ENCODE data around the gene MYO5A. TPM values are rescaled to one million over a fixed set of nuclear protein-coding genes. Genes with fewer than 3 reads are reported as not detected.

MYO5A gene
- polyA plus RNA-seq, 3 donors: 6.9 to 33.5 (median 16.6) TPM

- H3K79me2 ChIP-seq (ENCODE audit: insufficient read depth, low read length): peaks cover 98% of the 10 kb centered on the region
- peaks cover 66 to 69% of the 10 kb centered on the region in 2 donors for H3K4me1 ChIP-seq (ENCODE audit: control insufficient read depth in 1 of 2, insufficient read depth in 2 of 2, low read length in 2 of 2)
Measured at GRCh38 chr15:52520421-52520820, 8.3 kb downstream of the MYO5A start.

GRCh38 chr15:52518487-52519371 is 10.0 kb downstream of the MYO5A start:
- Histone ChIP-seq H3K27me3 (ENCODE audit: control insufficient read depth in 2 of 2, insufficient read depth in 2 of 2, low read length in 2 of 2) (no peaks in the 10 kb centered on the region), H3K4me2 (replicated peaks; ENCODE audit: extremely low read depth, low read length, poor library complexity, severe bottlenecking) (peak overlapping the region; percentile 58), H3K79me2 (ENCODE audit: insufficient read depth, low read length) (peaks cover 98% of the 10 kb centered on the region), H3K4me3 (replicated peaks in 1 of 3; ENCODE audit: low read depth in 2 of 3, low read length in 3 of 3) (peak overlapping the region in 2 of 3 experiments; percentile 16 to 45), H3K9me3 (replicated peaks in 1 of 2; ENCODE audit: control insufficient read depth in 1 of 2, insufficient read depth in 1 of 2, low read length in 2 of 2) (no peaks in the 10 kb centered on the region), H3K9ac (ENCODE audit: insufficient read depth, low read length, poor library complexity, severe bottlenecking) (no peak overlapping the region), H3K4me1 (ENCODE audit: control insufficient read depth in 1 of 2, insufficient read depth in 2 of 2, low read length in 2 of 2) (peaks cover 60 to 62% of the 10 kb centered on the region in 2 donors), H4K20me1 (ENCODE audit: insufficient read depth, low read length) (peaks cover 91% of the 10 kb centered on the region), H2AFZ (ENCODE audit: insufficient read depth, low read depth, low read length, poor library complexity, severe bottlenecking) (no peak overlapping the region), H3K27ac (ENCODE audit: low read depth in 1 of 2, low read length in 2 of 2) (peak overlapping the region; percentile 57 to 83), H3K36me3 (replicated peaks in 1 of 2; ENCODE audit: control insufficient read depth in 1 of 2, insufficient read depth in 2 of 2, low read length in 2 of 2) (no peaks in the 10 kb centered on the region)
- 33% methylated on average over 4 of the region's 8 CpGs for WGBS (ENCODE audit: insufficient coverage)
- TF ChIP-seq CTCF (IDR thresholded peaks at IDR 0.05): no peak
- Mint-ChIP-seq H3K4me1 (peaks cover 61% of the 10 kb centered on the region), H3K4me3 (peak overlapping the region; percentile 37 to 72), H3K27ac (peak overlapping the region; percentile 90 to 96 (median 93)), H3K9me3 (peaks cover 0 to 2% (median 0%) of the 10 kb centered on the region in 7 donors), H3K36me3 (peaks cover 0 to 7% of the 10 kb centered on the region in 2 donors), H3K27me3 (ENCODE audit: low read depth in 3 of 3) (no peaks in the 10 kb centered on the region)
- peak; percentile 58 to 83 (median 73) for DNase-seq
- intact Hi-C loops (cut with micrococcal nuclease): no loop called here

More at GRCh38 chr15:52520421-52520820, 8.3 kb downstream of the MYO5A start:
- intact Hi-C loops (cut with micrococcal nuclease): no loop called here
- H3K27me3 Mint-ChIP-seq (ENCODE audit: low read depth in 3 of 3): no peaks in the 10 kb centered on the region
- DNase-seq: no peak
- no peak overlapping the region for H3K4me3 Mint-ChIP-seq
- H3K27me3 ChIP-seq (ENCODE audit: control insufficient read depth in 2 of 2, insufficient read depth in 2 of 2, low read length in 2 of 2): no peaks in the 10 kb centered on the region
- no peak overlapping the region for H3K4me3 ChIP-seq (replicated peaks in 1 of 3; ENCODE audit: low read depth in 2 of 3, low read length in 3 of 3)
- H3K27ac ChIP-seq (ENCODE audit: low read depth in 1 of 2, low read length in 2 of 2): peak overlapping the region; percentile 26 to 66
- H3K9ac ChIP-seq (ENCODE audit: insufficient read depth, low read length, poor library complexity, severe bottlenecking): no peak overlapping the region
- H3K9me3 Mint-ChIP-seq: peaks cover 0 to 2% (median 0%) of the 10 kb centered on the region in 7 donors
- H4K20me1 ChIP-seq (ENCODE audit: insufficient read depth, low read length): peaks cover 87% of the 10 kb centered on the region
- H3K27ac Mint-ChIP-seq: peak overlapping the region in 4 of 7 donors; percentile 6 to 90 (median 40)
- H2AFZ ChIP-seq (ENCODE audit: insufficient read depth, low read depth, low read length, poor library complexity, severe bottlenecking): no peak overlapping the region
- peaks cover 0 to 7% of the 10 kb centered on the region in 2 donors for H3K36me3 Mint-ChIP-seq
- H3K36me3 ChIP-seq (replicated peaks in 1 of 2; ENCODE audit: control insufficient read depth in 1 of 2, insufficient read depth in 2 of 2, low read length in 2 of 2): no peaks in the 10 kb centered on the region
- no peak for TF ChIP-seq CTCF (IDR thresholded peaks at IDR 0.05)
- no peaks in the 10 kb centered on the region for H3K9me3 ChIP-seq (replicated peaks in 1 of 2; ENCODE audit: control insufficient read depth in 1 of 2, insufficient read depth in 1 of 2, low read length in 2 of 2)
- H3K4me2 ChIP-seq (replicated peaks; ENCODE audit: extremely low read depth, low read length, poor library complexity, severe bottlenecking): no peak overlapping the region
- peaks cover 67% of the 10 kb centered on the region for H3K4me1 Mint-ChIP-seq
